Hair follicle dermal papilla cell (primary cell): ENCODE results near the gene ZNF181. TPM values are rescaled to one million over a fixed set of nuclear protein-coding genes. Genes with fewer than 3 reads are reported as not detected.

ENCODE experiments used
- total RNA-seq: library from RNA; depleted of rRNA; stranded (reverse); fragments of >200 nt; gene quantifications from 2 replicates; pipeline ENCODE4 v1.2.3, GENCODE V29; 2012

The ZNF181 gene
- 17.5 and 20.8 TPM in 2 replicates for total RNA-seq

GRCh38 chr19:34733746-34734536 is at the start of gene ZNF181:
Gene ZNF181, plus strand, starts transcription at chr19:34734243. Its CDS starts 795 bp downstream, at chr19:34735038.

GRCh38 chr19:34772697-34773554 is 38.9 kb downstream of the ZNF181 start, which contains the start of gene ZNF599:
Gene ZNF599, minus strand, starts transcription at chr19:34773215. Its CDS starts 374 bp downstream, at chr19:34772841.

Other genes starting within 250 kb of the ZNF181 start
- 0.16 and 0.24 TPM in 2 replicates for gene SCGB2B2, start 57.1 kb upstream of the ZNF181 start, total RNA-seq
- gene ZNF302, start 56.6 kb upstream of the ZNF181 start, total RNA-seq = 18.0 and 19.8 TPM in 2 replicates
- 5.5 and 9.0 TPM in 2 replicates for gene ZNF599, start 39.0 kb downstream of the ZNF181 start, total RNA-seq
- gene ZNF30, start 192.7 kb downstream of the ZNF181 start, total RNA-seq = 1.7 and 2.6 TPM in 2 replicates
- 3.4 and 5.2 TPM in 2 replicates for gene ZNF792, start 230.0 kb downstream of the ZNF181 start, total RNA-seq